IMR-90 (cell line): ENCODE data around the gene CARNS1. TPM values are rescaled to one million over a fixed set of nuclear protein-coding genes. Genes with fewer than 3 reads are reported as not detected.

Experiments
- ATAC-seq: fragments of 200-7000 bp; cut with Tn5 transposase; 2 replicates; pipeline ENCODE4 v1.9.1; 2020; ENCODE audit warnings: low read depth, mild to moderate bottlenecking, moderate library complexity
- BruUV-seq: library from RNA; stranded (reverse); fragments of 400-500 nt; replicated peaks from 2 replicates; lab custom pipeline; 2021; lab: Mats Ljungman, UMichigan
- CTCF ChIA-PET: fragments of 300-600 bp; formaldehyde crosslinking; extraction: SDS; loops from one replicate; lab custom pipeline; 2021; ENCODE audit warnings: antibody characterized with exemption; lab: Yijun Ruan, JAX
- POLR2A ChIA-PET: fragments of 300-600 bp; sonication (Branson Sonifier 250); formaldehyde crosslinking; loops from one replicate; lab custom pipeline; 2022; ENCODE audit warnings: antibody characterized with exemption; ENCODE audit not compliant: unreplicated experiment; lab: Charles Lee
- DNase-seq: peaks from one replicate; pipeline ENCODE4 v3.0.0; 2013
- H2AFZ ChIP-seq: replicated peaks from 2 replicates; pipeline ENCODE3; 2013; ENCODE audit warnings: low read length, mild to moderate bottlenecking; ENCODE audit not compliant: poor library complexity
- H2AK5ac ChIP-seq: 2 replicates; pipeline ENCODE4 v1.6.1; 2013; ENCODE audit warnings: low read depth, low read length, inconsistent platforms
- H2AK9ac ChIP-seq: replicated peaks from 2 replicates; pipeline ENCODE3; 2013; ENCODE audit warnings: mild to moderate bottlenecking, low read depth, low read length, moderate library complexity; ENCODE audit not compliant: poor library complexity
- H2BK120ac ChIP-seq: 2 replicates; pipeline ENCODE4 v1.6.1; 2013; ENCODE audit warnings: low read depth, low read length, inconsistent platforms
- H2BK15ac ChIP-seq: 3 replicates; pipeline ENCODE4 v1.6.1; 2013; ENCODE audit warnings: low read depth, low read length, inconsistent platforms
- H2BK20ac ChIP-seq: 2 replicates; pipeline ENCODE4 v1.6.1; 2013; ENCODE audit warnings: low read depth, mild to moderate bottlenecking, inconsistent platforms, low read length, moderate library complexity
- H2BK5ac ChIP-seq: 2 replicates; pipeline ENCODE4 v1.6.1; 2013; ENCODE audit warnings: mild to moderate bottlenecking, low read depth, low read length, inconsistent platforms; ENCODE audit not compliant: poor library complexity, severe bottlenecking
- H3K14ac ChIP-seq: replicated peaks from 2 replicates; pipeline ENCODE4 v1.6.1; 2013; ENCODE audit warnings: low read depth, low read length, inconsistent platforms
- H3K18ac ChIP-seq: 2 replicates; pipeline ENCODE4 v1.6.1; 2013; ENCODE audit warnings: low read depth, low read length, control low read depth
- H3K23ac ChIP-seq: 2 replicates; pipeline ENCODE4 v1.6.1; 2013; ENCODE audit warnings: low read depth, low read length, inconsistent platforms
- H3K27ac ChIP-seq: 2 replicates; pipeline ENCODE4 v1.5.1; 2013; ENCODE audit warnings: mild to moderate bottlenecking, control low read depth, low read length; ENCODE audit not compliant: insufficient read depth
- H3K27me3 ChIP-seq: 2 replicates; pipeline ENCODE4 v1.6.1; 2013; ENCODE audit warnings: low read length; ENCODE audit not compliant: control insufficient read depth, insufficient read depth
- H3K36me3 ChIP-seq: 2 replicates; pipeline ENCODE4 v1.6.1; 2013; ENCODE audit warnings: low read length, mixed read lengths; ENCODE audit not compliant: control insufficient read depth, insufficient read depth
- H3K4ac ChIP-seq: 2 replicates; pipeline ENCODE4 v1.6.1; 2013; ENCODE audit warnings: low read depth, low read length, inconsistent platforms
- H3K4me1 ChIP-seq: 2 replicates; pipeline ENCODE4 v1.6.1; 2013; ENCODE audit warnings: low read length, mixed read lengths; ENCODE audit not compliant: control insufficient read depth, insufficient read depth
- H3K4me2 ChIP-seq: 2 replicates; pipeline ENCODE4 v1.6.1; 2013; ENCODE audit warnings: low read depth, mild to moderate bottlenecking, control low read depth, low read length, moderate library complexity
- H3K4me3 ChIP-seq: 2 replicates; pipeline ENCODE4 v1.5.1; 2013; ENCODE audit warnings: low read depth, mild to moderate bottlenecking, control low read depth, low read length, moderate library complexity; ENCODE audit not compliant: insufficient read depth
- H3K56ac ChIP-seq: 2 replicates; pipeline ENCODE4 v1.6.1; 2013; ENCODE audit warnings: low read length, inconsistent platforms; ENCODE audit not compliant: insufficient read depth; ENCODE audit errors: extremely low read depth
- H3K79me1 ChIP-seq, 2 experiments: 2 replicates each; pipeline ENCODE4 v1.6.1; 2013; ENCODE audit warnings: low read length in 2 of 2, inconsistent platforms in 1 of 2, low read depth in 1 of 2
- H3K9ac ChIP-seq: 2 replicates; pipeline ENCODE4 v1.6.1; 2013; ENCODE audit warnings: low read depth, low read length, control low read depth
- H3K9me1 ChIP-seq: 2 replicates; pipeline ENCODE4 v1.6.1; 2013; ENCODE audit warnings: low read length, inconsistent platforms; ENCODE audit not compliant: insufficient read depth
- H3K9me3 ChIP-seq: 2 replicates; pipeline ENCODE4 v1.6.1; 2013; ENCODE audit warnings: low read length; ENCODE audit not compliant: control insufficient read depth, insufficient read depth
- H4K20me1 ChIP-seq: 2 replicates; pipeline ENCODE4 v1.6.1; 2013; ENCODE audit warnings: low read length, inconsistent platforms; ENCODE audit not compliant: insufficient read depth
- H4K5ac ChIP-seq: 2 replicates; pipeline ENCODE4 v1.6.1; 2013; ENCODE audit warnings: mild to moderate bottlenecking, low read depth, low read length, control low read depth
- H4K8ac ChIP-seq, 2 experiments: 2 replicates each; pipeline ENCODE4 v1.6.1; 2013; ENCODE audit warnings: low read depth in 2 of 2, low read length in 2 of 2, control low read depth in 1 of 2, inconsistent platforms in 1 of 2
- H4K91ac ChIP-seq: 2 replicates; pipeline ENCODE4 v1.6.1; 2013; ENCODE audit warnings: low read depth, low read length, inconsistent platforms; ENCODE audit not compliant: insufficient read depth
- BHLHE40 ChIP-seq: fragments of 150-350 bp; IDR thresholded peaks from 2 replicates; pipeline ENCODE4 v1.6.1; 2016; ENCODE audit warnings: mild to moderate bottlenecking, low read depth, low read length
- CTCF ChIP-seq: conservative IDR thresholded peaks from 2 replicates; pipeline ENCODE4 v1.5.1; 2012; ENCODE audit warnings: mild to moderate bottlenecking, low read depth, low read length, improper control_type of control experiment
- ELK1 ChIP-seq: fragments of 150-350 bp; IDR thresholded peaks from 2 replicates; pipeline ENCODE4 v1.6.1; 2016; ENCODE audit warnings: low read depth, mild to moderate bottlenecking, low read length, moderate library complexity, borderline replicate concordance
- FOS ChIP-seq: fragments of 150-350 bp; IDR thresholded peaks from 2 replicates; pipeline ENCODE4 v1.6.1; 2016; ENCODE audit warnings: low read depth, low read length
- MAZ ChIP-seq: IDR thresholded peaks from 2 replicates; pipeline ENCODE4 v1.6.1; 2012; ENCODE audit warnings: low read depth, mild to moderate bottlenecking, low read length, improper control_type of control experiment, moderate library complexity, borderline replicate concordance
- RAD21 ChIP-seq: IDR thresholded peaks from 2 replicates; pipeline ENCODE4 v1.6.1; 2012; ENCODE audit warnings: low read length, improper control_type of control experiment
- RFX5 ChIP-seq: IDR thresholded peaks from 2 replicates; pipeline ENCODE4 v1.8.0; 2012; ENCODE audit warnings: low read depth, mild to moderate bottlenecking, low read length, moderate library complexity
- WGBS, 2 experiments: methylation state at CpG; one replicate each; pipeline versions ENCODE4 v1.1.5 to v1.1.7; 2013; ENCODE audit warnings: missing lambda C conversion rate in 2 of 2; ENCODE audit not compliant: insufficient read length in 1 of 2; ENCODE audit errors: extremely low coverage in 2 of 2; 5-methylcytosine and 5-hydroxymethylcytosine counted together
- dilution Hi-C: fragments of 300-500 bp; cut with HindIII; formaldehyde crosslinking; loops from one replicate; pipeline ENCODE4 v1.14.3; 2018; ENCODE audit warnings: low sequenced_read_pairs; ENCODE audit not compliant: unreplicated experiment
- in situ Hi-C: fragments of 300-500 bp; cut with MboI; formaldehyde crosslinking; loops from 3 replicates; pipeline ENCODE4 v1.14.3; 2019; ENCODE audit warnings: low sequenced_read_pairs, inconsistent platforms, mixed read lengths
- intact Hi-C: fragments of 100-400 bp; cut with micrococcal nuclease; formaldehyde crosslinking; loops from 2 replicates; pipeline ENCODE4 v1.10.0; 2022
- polyA plus RNA-seq, 3 experiments: library from polyadenylated mRNA; depleted of rRNA; stranded (reverse); fragments of >200 nt; gene quantifications; 2 replicates each; pipeline ENCODE4 v1.2.3, GENCODE V29; 2012; ENCODE audit warnings: low replicate concordance in 1 of 3
- total RNA-seq: library from RNA; depleted of rRNA; stranded (reverse); fragments of >200 nt; gene quantifications from 2 replicates; pipeline ENCODE4 v1.2.3, GENCODE V29; 2012

CARNS1 gene
- total and polyA plus RNA-seq, 2 of the 4 experiments (the other 2 are of a cell fraction): under 0.01 to 0.32 TPM

GRCh38 chr11:67466962-67467771 lies 51.7 kb downstream of the CARNS1 start:
- Histone ChIP-seq H3K79me1 (peaks cover 4 to 24% of the 10 kb centered on the region in 2 experiments; a peak in 2 of 4 replicates), H3K18ac (no peak overlapping the region), H2AFZ (no peak overlapping the region), H3K4me3 (no peak overlapping the region), H4K20me1 (no peaks in the 10 kb centered on the region), H3K56ac (no peak overlapping the region), H3K23ac (no peak overlapping the region), H2AK9ac (peak overlapping the region; percentile 55), H3K14ac (no peak overlapping the region), H2AK5ac (no peak overlapping the region), H3K9me3 (no peaks in the 10 kb centered on the region), H4K91ac (no peak overlapping the region), H3K4me2 (no peak overlapping the region), H3K4ac (no peak overlapping the region), H4K5ac (no peak overlapping the region), H2BK20ac (no peak overlapping the region), H3K9ac (no peak overlapping the region), H3K9me1 (peaks cover 12% of the 10 kb centered on the region), H4K8ac (no peak overlapping the region), H3K36me3 (peaks cover 2% of the 10 kb centered on the region; the same call in 1 of the 2 replicates), H3K4me1 (peaks cover 9% of the 10 kb centered on the region), H3K27ac (no peak overlapping the region), H3K27me3 (peaks cover 3% of the 10 kb centered on the region; the same call in 1 of the 2 replicates), H2BK5ac (no peak overlapping the region), H2BK15ac (no peak overlapping the region), H2BK120ac (no peak overlapping the region)
- WGBS, 2 experiments: 86% methylated on average over 6 of the region's 11 CpGs; no CpG with 5 or more reads in 1 of the 2 experiments
- in situ Hi-C loops: no loop called here
- no TSS peak for BruUV-seq
- dilution Hi-C loops: no loop called here
- ATAC-seq: no peak
- ChIA-PET CTCF (no interaction called here), POLR2A (interaction anchor here (0.6 kb wide), 1 partner anchor 93 kb away, joined by 11 read pairs; no protein-coding TSS in a partner anchor)
- intact Hi-C loops: no loop called here
- TF ChIP-seq FOS: no peak
- no peak for TF ChIP-seq MAZ
- TF ChIP-seq BHLHE40: no peak
- TF ChIP-seq RAD21: no peak
- TF ChIP-seq RFX5: no peak
- TF ChIP-seq CTCF: no peak
- TF ChIP-seq ELK1: no peak
- no peak for DNase-seq
